AG09309 (cell line): ENCODE results near the gene MAML2.
A peak's percentile ranks its signal among the peaks of the same experiment; 100 is the strongest.

Experiments
- DNase-seq: peaks from one replicate; pipeline ENCODE4 v3.0.0-alpha.2; 2010; ENCODE audit warnings: low read depth
- H3K4me3 ChIP-seq: 2 replicates; pipeline ENCODE4 v1.5.1; 2011; ENCODE audit warnings: mild to moderate bottlenecking, low read depth, low read length, moderate library complexity; ENCODE audit not compliant: control insufficient read depth
- TF ChIP-seq, protein P1 (sequence below): IDR thresholded peaks from 2 replicates; pipeline ENCODE4 v1.5.1; 2011; ENCODE audit warnings: mild to moderate bottlenecking, low read depth, low read length, inconsistent platforms; ENCODE audit not compliant: insufficient read depth, control insufficient read depth; ENCODE audit errors: missing control alignments

MAML2 gene

DNA sequence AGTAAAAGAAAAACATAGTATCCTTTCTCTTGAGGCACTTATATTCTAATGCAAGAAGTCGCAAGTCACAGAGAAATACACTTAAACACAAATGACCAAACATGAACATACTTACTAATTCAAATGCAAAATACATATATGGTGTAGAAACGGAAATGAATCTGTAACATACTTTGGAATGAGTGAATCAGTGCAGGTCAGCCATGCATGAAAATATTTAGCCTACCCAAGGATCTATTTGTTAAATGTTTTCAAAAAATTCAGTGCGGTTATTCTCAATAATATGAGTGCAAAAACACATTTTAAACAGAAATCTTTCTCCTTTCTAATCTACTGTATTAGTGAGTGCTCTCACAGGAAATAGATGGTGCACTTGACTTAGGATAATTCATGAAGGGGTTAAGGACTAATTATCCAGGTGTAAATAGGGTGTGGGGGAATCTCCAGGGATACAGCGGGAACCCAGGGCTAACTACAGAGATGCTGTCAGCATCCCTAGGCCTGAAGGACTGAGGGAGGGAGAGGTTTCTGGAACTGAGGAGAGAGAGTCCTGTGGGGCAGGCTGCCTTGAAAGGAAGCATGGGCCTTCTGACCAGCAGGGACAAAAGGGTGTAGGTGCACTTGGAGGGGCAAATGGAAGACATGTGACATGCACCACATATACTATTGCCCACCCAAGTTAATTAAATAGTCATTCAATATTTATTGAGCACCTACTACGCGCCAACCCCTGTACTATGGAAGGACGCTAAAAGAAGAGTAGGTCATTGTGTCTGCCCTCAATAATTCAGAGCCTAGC lies 139.2 kb downstream of the MAML2 start:
- DNase-seq = no peak
- H3K4me3 ChIP-seq = no peak overlapping the region
- TF ChIP-seq, protein P1, sequence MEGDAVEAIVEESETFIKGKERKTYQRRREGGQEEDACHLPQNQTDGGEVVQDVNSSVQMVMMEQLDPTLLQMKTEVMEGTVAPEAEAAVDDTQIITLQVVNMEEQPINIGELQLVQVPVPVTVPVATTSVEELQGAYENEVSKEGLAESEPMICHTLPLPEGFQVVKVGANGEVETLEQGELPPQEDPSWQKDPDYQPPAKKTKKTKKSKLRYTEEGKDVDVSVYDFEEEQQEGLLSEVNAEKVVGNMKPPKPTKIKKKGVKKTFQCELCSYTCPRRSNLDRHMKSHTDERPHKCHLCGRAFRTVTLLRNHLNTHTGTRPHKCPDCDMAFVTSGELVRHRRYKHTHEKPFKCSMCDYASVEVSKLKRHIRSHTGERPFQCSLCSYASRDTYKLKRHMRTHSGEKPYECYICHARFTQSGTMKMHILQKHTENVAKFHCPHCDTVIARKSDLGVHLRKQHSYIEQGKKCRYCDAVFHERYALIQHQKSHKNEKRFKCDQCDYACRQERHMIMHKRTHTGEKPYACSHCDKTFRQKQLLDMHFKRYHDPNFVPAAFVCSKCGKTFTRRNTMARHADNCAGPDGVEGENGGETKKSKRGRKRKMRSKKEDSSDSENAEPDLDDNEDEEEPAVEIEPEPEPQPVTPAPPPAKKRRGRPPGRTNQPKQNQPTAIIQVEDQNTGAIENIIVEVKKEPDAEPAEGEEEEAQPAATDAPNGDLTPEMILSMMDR = no peak

DNA sequence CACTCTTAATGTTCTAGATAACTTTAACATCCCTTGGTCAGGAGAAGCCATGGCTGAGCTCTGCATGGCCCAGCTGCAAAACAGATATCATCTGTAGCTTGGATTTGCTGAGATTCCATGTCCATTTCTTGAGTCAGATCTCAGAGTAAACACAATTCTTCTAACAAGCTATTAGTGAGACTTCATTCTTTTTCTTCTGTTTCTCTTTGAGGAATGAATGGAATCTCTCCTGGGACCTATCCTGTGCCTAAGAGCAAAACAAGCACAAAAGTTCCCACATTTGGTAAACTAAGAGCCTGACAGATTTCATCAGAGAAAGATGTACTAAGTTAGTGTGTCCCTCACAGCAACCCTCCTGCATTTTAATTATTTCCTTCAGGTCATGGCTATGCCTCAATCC lies 142.8 kb downstream of the MAML2 start:
- H3K4me3 ChIP-seq = no peak overlapping the region
- peak; percentile 84 for DNase-seq
- TF ChIP-seq, protein P1 = no peak

DNA sequence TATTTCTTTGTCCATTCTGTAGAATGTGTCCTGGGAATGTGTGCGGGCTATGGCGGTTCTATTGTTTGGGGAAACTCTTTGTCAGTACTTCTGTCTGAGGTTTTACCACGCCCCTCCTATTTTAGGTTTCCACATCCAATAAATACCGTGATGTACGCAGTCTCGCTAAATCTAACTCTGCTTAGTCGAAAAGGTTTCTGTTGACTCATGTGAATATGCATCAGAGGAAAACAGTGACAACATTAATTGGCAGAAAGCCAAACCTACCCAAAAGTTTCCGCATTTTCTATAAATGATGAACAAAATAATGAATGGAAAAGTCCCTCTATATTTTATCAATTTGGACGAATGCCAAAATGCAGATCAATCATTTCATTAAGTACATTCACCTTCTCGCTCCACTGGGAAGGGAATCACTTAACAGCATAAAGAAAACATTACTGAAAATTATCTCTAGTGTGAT lies 143.4 kb downstream of the MAML2 start:
- TF ChIP-seq, protein P1 = no peak
- peak; percentile 60 for DNase-seq
- H3K4me3 ChIP-seq = no peak overlapping the region

DNA sequence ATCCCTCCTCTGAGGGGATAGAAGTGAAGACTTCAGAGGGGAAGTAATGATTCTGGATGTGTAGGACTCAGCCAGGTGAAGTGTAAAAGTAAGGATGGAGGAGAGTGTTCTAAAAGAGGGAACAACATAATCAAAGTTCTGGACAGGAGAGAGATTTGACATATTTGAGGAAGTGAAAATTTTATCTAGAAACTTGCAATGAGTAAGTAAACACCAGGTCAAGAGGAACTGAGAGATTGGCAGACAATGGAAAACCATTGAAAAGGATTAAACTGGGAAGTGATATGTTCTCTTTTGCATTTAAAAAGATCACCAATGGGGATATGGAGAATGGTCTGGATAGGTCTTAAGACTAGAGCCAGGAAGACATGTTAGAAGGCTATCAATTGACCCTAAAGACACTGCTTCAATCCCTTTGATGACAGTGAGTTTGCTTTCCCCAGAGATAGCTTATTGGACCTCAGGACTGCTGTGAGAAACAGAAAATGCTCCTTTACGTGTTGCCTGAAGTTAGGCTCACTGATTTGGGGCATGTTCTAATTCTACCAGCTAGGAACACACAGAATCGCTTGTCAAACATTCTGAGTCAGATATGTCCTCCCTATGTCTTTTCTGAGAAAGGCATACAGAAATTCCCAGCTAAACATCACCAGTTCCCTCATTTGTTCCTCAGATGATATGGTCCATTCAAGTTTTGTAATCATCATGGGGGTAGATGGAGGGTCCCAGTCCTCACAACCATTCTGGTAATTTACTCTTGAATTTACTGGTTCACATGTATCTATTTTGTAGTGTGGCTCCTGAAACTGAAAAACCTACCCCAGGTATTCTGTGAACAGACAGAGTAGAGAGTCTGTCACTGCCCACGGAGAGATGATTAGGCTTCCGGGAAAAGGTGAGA lies 144.9 kb downstream of the MAML2 start:
- TF ChIP-seq, protein P1 = no peak
- DNase-seq = no peak
- no peak overlapping the region for H3K4me3 ChIP-seq

DNA sequence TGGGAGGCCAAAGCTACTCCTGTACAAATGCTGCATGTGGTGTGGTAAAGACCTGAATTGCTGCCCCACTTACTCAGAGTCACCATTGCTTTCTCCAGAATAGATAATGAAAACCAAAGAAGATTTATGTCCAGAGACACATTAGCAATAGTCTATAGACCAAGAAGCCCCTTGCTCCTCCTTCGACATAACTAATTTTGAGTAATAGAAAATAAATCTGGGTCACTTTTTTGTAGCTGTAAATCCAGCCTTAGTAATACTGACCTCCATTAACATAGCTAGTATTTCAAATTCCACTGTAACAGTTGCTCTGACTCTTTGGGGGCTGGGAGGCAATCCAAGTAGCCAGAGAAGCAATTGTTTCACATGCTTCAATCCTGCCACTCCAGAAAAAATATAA lies 145.9 kb downstream of the MAML2 start:
- TF ChIP-seq, protein P1 = no peak
- H3K4me3 ChIP-seq = no peak overlapping the region
- no peak for DNase-seq

DNA sequence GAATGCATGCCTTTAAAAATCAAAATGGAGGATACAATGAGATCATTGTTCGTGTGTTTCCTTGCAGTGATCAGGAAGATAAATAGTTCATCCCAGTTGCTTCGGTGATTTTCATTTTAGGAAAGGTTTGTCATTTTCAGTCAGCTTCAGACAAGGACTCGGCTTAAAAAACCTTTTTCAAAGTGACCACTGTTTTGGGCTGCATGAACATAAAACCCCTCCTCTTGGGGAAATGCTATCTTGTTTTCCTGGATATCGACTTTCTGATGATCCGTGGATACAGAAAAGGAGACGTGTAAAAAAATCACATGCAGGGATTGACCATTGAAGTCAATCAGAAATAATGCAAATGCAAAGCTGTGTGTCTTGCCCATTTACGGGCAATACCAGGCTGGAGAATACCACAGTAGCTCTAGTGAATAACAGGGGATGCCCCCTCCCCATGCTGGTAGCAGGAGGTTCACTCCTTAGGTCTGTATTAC lies 146.8 kb downstream of the MAML2 start:
- no peak for DNase-seq
- TF ChIP-seq, protein P1 = no peak
- H3K4me3 ChIP-seq = no peak overlapping the region
